ENCODE results near the gene ICOSLG.
"Not testable (repeated sequence)": the region's sequence is repeated elsewhere in the genome, so short reads cannot be mapped to it uniquely, and the experiment has no call there.

ICOSLG gene

GRCh38 chr21:44190349-44191271 lies 50.1 kb downstream of the ICOSLG start:
- not testable (repeated sequence) for H3K4me1 ChIP-seq; H2AFZ ChIP-seq; H3K4me3 ChIP-seq (ENCODE audit: low read depth, low read length); H3K27ac ChIP-seq; H3K79me2 ChIP-seq; H3K27me3 ChIP-seq (ENCODE audit: control insufficient read depth, insufficient read depth, low read length); H3K4me2 ChIP-seq (ENCODE audit: low read length); H3K36me3 ChIP-seq (ENCODE audit: control insufficient read depth, insufficient read depth, low read length); H3K9ac ChIP-seq; H3K9me3 ChIP-seq (ENCODE audit: control insufficient read depth, low read length)

- H3K9me3 ChIP-seq (ENCODE audit: control insufficient read depth, low read length); H3K9ac ChIP-seq; H3K79me2 ChIP-seq; H2AFZ ChIP-seq; H3K36me3 ChIP-seq (ENCODE audit: control insufficient read depth, insufficient read depth, low read length); H3K4me3 ChIP-seq (ENCODE audit: low read depth, low read length); H3K4me1 ChIP-seq; H3K27me3 ChIP-seq (ENCODE audit: control insufficient read depth, insufficient read depth, low read length); H3K4me2 ChIP-seq (ENCODE audit: low read length); H3K27ac ChIP-seq: not testable (repeated sequence)
These were observed 55.9 kb downstream of the ICOSLG start for GRCh38 chr21:44184862-44185261.

- not testable (repeated sequence) for H3K4me2 ChIP-seq (ENCODE audit: low read length); H3K27ac ChIP-seq; H3K4me3 ChIP-seq (ENCODE audit: low read depth, low read length); H3K79me2 ChIP-seq; H3K36me3 ChIP-seq (ENCODE audit: control insufficient read depth, insufficient read depth, low read length); H3K9ac ChIP-seq; H2AFZ ChIP-seq; H3K9me3 ChIP-seq (ENCODE audit: control insufficient read depth, low read length); H3K27me3 ChIP-seq (ENCODE audit: control insufficient read depth, insufficient read depth, low read length); H3K4me1 ChIP-seq
These were observed 58.5 kb downstream of the ICOSLG start for GRCh38 chr21:44182202-44182601.

GRCh38 chr21:44181506-44181905 lies 59.2 kb downstream of the ICOSLG start:
- H3K4me1 ChIP-seq; H3K36me3 ChIP-seq (ENCODE audit: control insufficient read depth, insufficient read depth, low read length): not testable (repeated sequence)

GRCh38 chr21:44176127-44176526 lies 64.6 kb downstream of the ICOSLG start:
- not testable (repeated sequence) for H3K4me2 ChIP-seq (ENCODE audit: low read length); H3K9me3 ChIP-seq (ENCODE audit: control insufficient read depth, low read length); H3K27ac ChIP-seq; H3K4me1 ChIP-seq; H3K4me3 ChIP-seq (ENCODE audit: low read depth, low read length); H3K27me3 ChIP-seq (ENCODE audit: control insufficient read depth, insufficient read depth, low read length); H3K79me2 ChIP-seq; H3K9ac ChIP-seq; H2AFZ ChIP-seq; H3K36me3 ChIP-seq (ENCODE audit: control insufficient read depth, insufficient read depth, low read length)

More at GRCh38 chr21:44181506-44181905, 59.2 kb downstream of the ICOSLG start:
- H3K9me3 ChIP-seq (ENCODE audit: control insufficient read depth, low read length); H3K79me2 ChIP-seq; H3K27me3 ChIP-seq (ENCODE audit: control insufficient read depth, insufficient read depth, low read length); H3K4me2 ChIP-seq (ENCODE audit: low read length); H3K27ac ChIP-seq; H3K4me3 ChIP-seq (ENCODE audit: low read depth, low read length); H2AFZ ChIP-seq; H3K9ac ChIP-seq: not testable (repeated sequence)

GRCh38 chr21:44175189-44175588 lies 65.6 kb downstream of the ICOSLG start:
- not testable (repeated sequence) for H3K27ac ChIP-seq; H3K36me3 ChIP-seq (ENCODE audit: control insufficient read depth, insufficient read depth, low read length); H3K4me3 ChIP-seq (ENCODE audit: low read depth, low read length); H3K4me1 ChIP-seq; H3K9ac ChIP-seq; H3K4me2 ChIP-seq (ENCODE audit: low read length); H3K79me2 ChIP-seq; H2AFZ ChIP-seq; H3K9me3 ChIP-seq (ENCODE audit: control insufficient read depth, low read length); H3K27me3 ChIP-seq (ENCODE audit: control insufficient read depth, insufficient read depth, low read length)

Measured in parathyroid adenoma (tissue), 2 donors.